Common myeloid progenitor, CD34-positive (primary cell): ENCODE data around the gene DISP2.

Experiments used
- CTCF ChIA-PET: fragments of 350-600 bp; sonication (Branson Sonifier 250); formaldehyde crosslinking; loops from one replicate; lab custom pipeline; 2021; ENCODE audit warnings: antibody characterized with exemption; lab: Charles Lee
- POLR2A ChIA-PET: fragments of 350-600 bp; sonication (Branson Sonifier 250); formaldehyde crosslinking; loops from one replicate; lab custom pipeline; 2021; ENCODE audit warnings: antibody characterized with exemption; lab: Charles Lee
- DNase-seq, 3 donors: peaks; one replicate each; pipeline versions ENCODE4 v3.0.0 to v3.0.0-alpha.2; 2013
- H3K27ac ChIP-seq, 2 experiments: 1 replicate in 1 of 2; 2 replicates in 1 of 2; pipeline ENCODE4 v1.7.0; 2013; ENCODE audit warnings: inconsistent platforms in 2 of 2, low read length in 2 of 2, mild to moderate bottlenecking in 2 of 2, low read depth in 1 of 2, moderate library complexity in 1 of 2; ENCODE audit not compliant: severe bottlenecking in 2 of 2, insufficient read depth in 1 of 2, poor library complexity in 1 of 2
- H3K27me3 ChIP-seq, 5 experiments: replicated peaks in 2 of 5; 1 replicate in 3 of 5; 2 replicates in 2 of 5; pipeline versions ENCODE4 v1.6.1 to v1.7.0; 2013; ENCODE audit warnings: low read length in 4 of 5, mild to moderate bottlenecking in 2 of 5, moderate library complexity in 2 of 5, inconsistent platforms in 1 of 5; ENCODE audit not compliant: insufficient read depth in 5 of 5, control insufficient read depth in 4 of 5
- H3K36me3 ChIP-seq, 4 experiments: 1 replicate in 2 of 4; 2 replicates in 2 of 4; pipeline versions ENCODE4 v1.6.1 to v1.7.0; 2013; ENCODE audit warnings: low read length in 3 of 4, control low read depth in 1 of 4, mild to moderate bottlenecking in 1 of 4; ENCODE audit not compliant: control insufficient read depth in 4 of 4, insufficient read depth in 4 of 4
- H3K4me1 ChIP-seq, 4 experiments: 1 replicate in 3 of 4; 2 replicates in 1 of 4; pipeline versions ENCODE4 v1.6.1 to v1.7.1; 2013; ENCODE audit warnings: low read length in 3 of 4, mild to moderate bottlenecking in 3 of 4, control low read depth in 1 of 4, inconsistent platforms in 1 of 4, moderate library complexity in 1 of 4; ENCODE audit not compliant: control insufficient read depth in 4 of 4, insufficient read depth in 4 of 4; ENCODE audit errors: control extremely low read depth in 1 of 4
- H3K4me3 ChIP-seq, 7 experiments: 1 replicate in 4 of 7; 2 replicates in 3 of 7; pipeline versions ENCODE4 v1.5.1 to v1.7.0; 2013; ENCODE audit warnings: mild to moderate bottlenecking in 7 of 7, low read length in 6 of 7, moderate library complexity in 6 of 7, inconsistent platforms in 2 of 7, low read depth in 2 of 7, control low read depth in 1 of 7; ENCODE audit not compliant: insufficient read depth in 4 of 7, control insufficient read depth in 1 of 7; ENCODE audit errors: extremely low read depth in 1 of 7
- H3K9me3 ChIP-seq, 5 experiments: 1 replicate in 4 of 5; 2 replicates in 1 of 5; pipeline versions ENCODE4 v1.6.1 to v1.7.1; 2013; ENCODE audit warnings: low read length in 4 of 5, mild to moderate bottlenecking in 2 of 5, inconsistent platforms in 1 of 5, low read depth in 1 of 5, moderate library complexity in 1 of 5; ENCODE audit not compliant: control insufficient read depth in 4 of 5, insufficient read depth in 2 of 5; ENCODE audit errors: control extremely low read depth in 1 of 5
- WGBS: methylation state at CpG from one replicate; pipeline ENCODE4 v1.1.5; 2013; ENCODE audit not compliant: insufficient coverage; 5-methylcytosine and 5-hydroxymethylcytosine counted together

The DISP2 gene

DNA sequence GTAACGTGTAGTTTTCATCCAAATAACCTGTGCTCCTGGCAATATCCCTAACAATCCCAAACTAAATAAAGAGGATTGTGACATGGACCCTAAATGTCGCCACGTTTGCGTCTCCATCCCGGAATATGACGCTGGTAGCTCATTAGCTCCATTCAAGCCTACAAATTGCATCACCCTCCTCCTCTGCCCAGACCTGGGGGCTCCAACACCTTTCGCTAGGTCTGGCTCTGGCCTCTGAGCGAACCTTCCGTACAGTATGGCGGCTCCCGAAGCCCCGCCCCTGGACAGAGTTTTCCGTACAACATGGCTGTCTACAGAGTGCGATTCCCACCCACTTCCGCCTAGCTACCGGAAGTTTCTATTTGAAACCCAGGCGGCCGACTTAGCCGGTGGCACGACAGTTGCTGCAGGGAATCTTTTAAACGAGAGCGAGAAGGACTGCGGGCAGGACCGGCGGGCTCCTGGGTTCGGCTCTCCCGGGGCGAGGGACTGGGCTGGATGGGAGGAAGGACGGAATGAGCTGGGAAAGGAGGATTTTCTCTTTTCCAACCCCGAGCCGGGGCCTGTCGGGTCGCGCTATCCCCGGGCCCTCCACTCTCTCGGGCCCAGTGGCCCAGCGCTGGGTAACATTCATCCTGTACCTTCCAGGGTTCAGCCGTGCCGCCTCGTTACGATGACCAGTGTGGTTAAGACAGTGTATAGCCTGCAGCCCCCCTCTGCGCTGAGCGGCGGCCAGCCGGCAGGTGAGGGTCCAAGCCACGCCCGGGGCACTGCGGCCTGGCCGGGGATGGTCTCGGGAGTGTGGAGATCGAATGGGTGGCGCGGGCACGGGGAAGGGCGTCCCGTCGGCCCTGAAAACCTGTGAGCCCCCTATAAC, 24.8 kb downstream of the DISP2 start, which contains the start of gene KNSTRN:
TSS of gene KNSTRN (plus strand) at position 142 of the 877 bp plus-strand sequence. CDS start at position 257, 115 bp downstream.
- peak within 1 kb of the TSS; percentile 78 to 97 (median 93) for H3K4me3 ChIP-seq
- peak within 1 kb of the TSS; percentile 54 to 83 for H3K27ac ChIP-seq
- DNase-seq, result peak; percentile 93 to 96 (median 95)
- ChIA-PET POLR2A (interaction anchor here (1.0 kb wide), 1 partner anchor 14 kb away, joined by 3 read pairs; no protein-coding TSS in a partner anchor), CTCF (interaction anchor here (0.7 to 4.5 kb wide), 9 partner anchors 9 to 312 kb away, joined by 3 to 33 read pairs (median 4); partner anchors contain the start of gene RAD51)
- no peaks in the 10 kb centered on the region for H3K9me3 ChIP-seq
- H3K27me3 ChIP-seq, result no peaks in the 10 kb centered on the region
- H3K4me1 ChIP-seq, result peaks cover 5 to 21% (median 14%) of the 10 kb centered on the region in 4 experiments
- 8% methylated on average over 50 of the region's 57 CpGs for WGBS
- H3K36me3 ChIP-seq, result peaks cover 10 to 30% (median 16%) of the 10 kb centered on the region in 4 experiments

DNA sequence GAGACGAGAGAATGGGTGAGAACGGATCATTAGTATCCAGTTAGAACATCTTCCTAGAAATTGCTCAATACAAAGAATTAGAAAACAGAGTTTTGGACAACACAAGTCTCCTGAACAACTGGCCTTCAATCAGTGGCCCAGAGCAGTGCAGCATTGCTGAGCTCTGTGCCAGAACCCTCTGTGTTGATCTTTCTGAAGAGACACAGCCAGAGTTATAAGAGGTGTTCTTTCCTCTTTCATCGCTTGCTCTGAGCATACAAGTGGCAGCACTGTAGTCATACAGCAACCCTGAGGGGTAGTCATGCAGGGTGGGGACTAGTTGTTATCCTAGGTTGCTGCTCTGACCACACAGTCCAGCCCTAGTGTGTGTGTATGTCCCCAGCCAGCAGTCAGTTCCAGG, 28.5 kb downstream of the DISP2 start:
- 100% methylated on average over 2 of the region's 3 CpGs for WGBS
- ChIA-PET CTCF (interaction anchor here (1.1 to 2.0 kb wide), 6 partner anchors 11 to 20 kb away, joined by 3 to 4 read pairs (median 3); partner anchors contain the start of gene IVD), POLR2A (no interaction called here)
- H3K27ac ChIP-seq, result no peak overlapping the region
- no peak for DNase-seq
- peaks cover 5 to 21% (median 12%) of the 10 kb centered on the region in 4 experiments for H3K4me1 ChIP-seq
- peaks cover 19 to 59% (median 30%) of the 10 kb centered on the region in 4 experiments for H3K36me3 ChIP-seq
- H3K9me3 ChIP-seq, result no peaks in the 10 kb centered on the region
- no peaks in the 10 kb centered on the region for H3K27me3 ChIP-seq
- no peak overlapping the region for H3K4me3 ChIP-seq

DNA sequence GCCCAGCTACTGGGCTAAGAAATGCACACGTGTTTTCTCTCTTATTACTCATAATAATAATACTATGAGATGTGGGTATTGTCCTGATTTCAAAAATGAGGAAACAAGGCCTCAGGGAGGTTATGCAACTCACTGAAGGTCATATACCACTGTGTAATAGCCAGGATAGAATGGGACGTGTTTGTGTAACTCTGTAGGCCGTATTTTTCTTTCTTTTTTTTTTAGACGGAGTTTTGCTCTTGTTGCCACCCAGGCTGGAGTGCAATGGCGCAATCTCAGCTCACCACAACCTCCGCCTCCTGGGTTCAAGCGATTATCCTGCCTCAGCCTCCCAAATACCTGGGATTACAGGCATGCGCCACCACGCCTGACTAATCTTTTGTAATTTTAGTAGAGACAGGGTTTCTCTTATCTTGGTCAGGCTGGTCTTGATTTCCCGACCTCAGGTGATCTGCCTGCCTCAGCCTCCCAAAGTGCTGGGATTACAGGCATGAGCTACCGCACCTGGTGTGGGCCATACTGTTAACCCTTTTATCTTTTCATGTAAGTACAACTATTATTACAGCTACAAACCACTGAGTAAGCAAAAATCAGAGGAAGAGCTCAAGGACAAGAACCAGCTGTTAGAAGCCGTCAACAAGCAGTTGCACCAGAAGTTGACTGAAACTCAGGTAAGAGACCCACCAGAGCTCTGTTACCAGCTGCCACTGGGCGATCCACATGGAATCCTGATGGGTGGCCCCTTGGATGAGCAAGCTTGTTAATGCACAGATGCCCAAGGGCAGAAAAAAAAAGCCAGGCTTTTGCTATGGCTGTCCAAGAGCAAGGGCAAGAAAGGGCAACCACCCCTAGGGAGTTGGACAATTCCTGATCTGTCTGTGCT, 31.2 kb downstream of the DISP2 start:
- Histone ChIP-seq H3K27me3 (no peaks in the 10 kb centered on the region), H3K27ac (no peak overlapping the region), H3K4me1 (peaks cover 0 to 11% (median 2%) of the 10 kb centered on the region in 4 experiments), H3K9me3 (no peaks in the 10 kb centered on the region), H3K4me3 (no peak overlapping the region), H3K36me3 (peaks cover 28 to 85% (median 47%) of the 10 kb centered on the region in 4 experiments)
- peak in 1 of 3 donors; percentile 15 for DNase-seq
- WGBS, result 98% methylated on average over 12 of the region's 13 CpGs
- ChIA-PET POLR2A (interaction anchor here (0.7 kb wide), 1 partner anchor 26 kb away, joined by 3 read pairs; no protein-coding TSS in a partner anchor), CTCF (interaction anchor here (1.2 to 1.7 kb wide), 2 partner anchors 17 to 21 kb away, joined by 3 to 6 read pairs; no protein-coding TSS in a partner anchor)

DNA sequence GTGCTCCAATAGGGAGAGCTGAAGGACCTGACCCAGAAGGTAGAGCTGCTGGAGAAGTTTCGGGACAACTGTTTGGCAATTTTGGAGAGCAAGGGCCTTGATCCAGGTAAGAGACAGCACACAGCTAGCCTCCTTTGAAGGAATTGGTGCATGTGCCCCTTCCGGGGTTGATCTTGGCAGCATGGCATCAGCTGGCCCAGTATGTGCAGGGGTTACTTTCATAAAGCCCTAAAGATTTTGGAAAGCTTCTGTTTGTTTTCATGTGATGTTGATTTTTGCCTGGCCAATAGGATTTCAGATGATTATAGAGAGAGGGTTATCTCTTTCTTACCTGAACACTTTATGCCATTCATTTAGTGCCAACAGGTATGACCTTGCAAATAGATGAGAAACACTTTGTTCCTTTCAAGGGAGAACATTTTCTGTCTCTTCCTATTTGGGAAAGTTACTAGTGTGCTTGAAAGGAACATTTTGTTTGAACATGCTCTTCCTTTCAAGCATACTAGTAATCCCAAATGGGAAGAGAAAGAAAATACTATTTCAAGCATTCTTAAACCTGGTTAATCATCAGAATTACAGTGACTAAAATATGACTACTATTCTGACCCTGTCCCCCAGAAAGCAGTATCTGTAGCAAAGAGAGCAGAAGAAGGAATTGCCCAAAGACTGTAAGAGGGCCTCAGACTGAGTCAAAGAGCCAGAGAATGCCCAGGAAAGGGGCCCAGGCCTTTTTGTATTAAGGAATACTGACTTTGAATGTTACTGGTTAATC, 32.0 kb downstream of the DISP2 start:
- no peaks in the 10 kb centered on the region for H3K9me3 ChIP-seq
- no peak for DNase-seq
- no peak overlapping the region for H3K27ac ChIP-seq
- ChIA-PET CTCF (interaction anchor here (0.6 to 1.7 kb wide), 4 partner anchors 15 to 52 kb away, joined by 3 to 6 read pairs (median 4); no protein-coding TSS in a partner anchor), POLR2A (interaction anchor here (0.7 kb wide), 1 partner anchor 27 kb away, joined by 3 read pairs; no protein-coding TSS in a partner anchor)
- no peak overlapping the region for H3K4me3 ChIP-seq
- H3K4me1 ChIP-seq, result peaks cover 0 to 3% (median 0%) of the 10 kb centered on the region in 4 experiments
- no peaks in the 10 kb centered on the region for H3K27me3 ChIP-seq
- 100% methylated on average over 2 of the region's 2 CpGs for WGBS
- peaks cover 28 to 83% (median 48%) of the 10 kb centered on the region in 4 experiments for H3K36me3 ChIP-seq

DNA sequence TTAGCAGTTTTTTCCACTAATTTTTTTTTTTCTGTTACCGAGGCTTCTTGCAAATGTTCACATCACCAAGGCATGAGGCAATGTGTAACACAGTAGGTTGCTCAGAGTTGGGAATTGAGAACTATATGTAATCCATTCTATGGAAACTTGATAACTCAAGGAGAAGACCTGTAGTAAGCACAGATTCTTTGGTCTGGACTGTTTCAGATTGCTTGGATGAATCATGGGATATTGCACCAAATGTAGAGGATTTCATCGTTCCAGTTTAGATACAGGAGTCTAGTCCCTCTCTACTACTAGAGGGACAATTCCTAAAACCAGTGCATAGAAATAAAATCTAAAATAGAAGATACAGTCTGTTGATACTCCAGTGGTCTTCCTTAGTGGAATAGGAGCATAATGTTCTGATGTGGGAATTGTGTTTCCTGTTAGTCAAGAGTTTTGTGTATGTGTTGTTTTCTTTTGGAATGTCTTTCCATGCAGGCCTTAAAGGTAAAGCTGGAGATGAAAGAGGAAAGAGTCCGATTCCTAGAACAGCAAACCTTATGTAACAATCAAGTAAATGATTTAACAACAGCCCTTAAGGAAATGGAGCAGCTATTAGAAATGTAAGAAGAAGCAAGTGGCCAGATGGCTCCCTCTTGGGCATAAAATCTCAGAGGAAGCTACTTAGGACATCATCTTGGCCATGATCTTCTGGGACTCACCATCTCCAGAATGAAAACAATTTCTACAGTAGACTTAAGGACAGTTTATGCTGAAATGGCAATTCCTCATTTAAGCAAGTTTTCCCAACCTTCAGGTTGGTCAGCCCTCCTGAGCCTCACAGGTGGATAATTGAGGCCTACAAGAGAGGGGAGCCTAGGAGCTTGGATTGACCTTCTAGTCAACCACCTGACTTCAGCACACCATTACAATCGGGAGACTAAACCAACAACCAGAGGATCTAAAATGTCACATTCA, 35.2 kb downstream of the DISP2 start:
- H3K4me1 ChIP-seq, result peaks cover 2 to 23% (median 10%) of the 10 kb centered on the region in 4 experiments
- H3K4me3 ChIP-seq, result no peak overlapping the region
- H3K9me3 ChIP-seq, result no peaks in the 10 kb centered on the region
- ChIA-PET POLR2A (no interaction called here), CTCF (interaction anchor here (1.6 to 2.4 kb wide), 2 partner anchors 11 to 25 kb away, joined by 4 to 9 read pairs; partner anchors contain the start of gene KNSTRN)
- DNase-seq, result no peak
- 100% methylated on average over 1 of the region's 4 CpGs for WGBS
- H3K27me3 ChIP-seq, result no peaks in the 10 kb centered on the region
- no peak overlapping the region for H3K27ac ChIP-seq
- peaks cover 11 to 61% (median 35%) of the 10 kb centered on the region in 4 experiments for H3K36me3 ChIP-seq
